Astrocyte of the spinal cord (primary cell): Measurements from ENCODE around the gene TPRA1.

Experiments
- DNase-seq: peaks from one replicate; pipeline ENCODE4 v3.0.0; 2011; ENCODE audit warnings: low read depth, low spot score
- H3K4me3 ChIP-seq: 2 replicates; pipeline ENCODE4 v1.5.1; 2011; ENCODE audit warnings: low read depth, mild to moderate bottlenecking, low read length, moderate library complexity
- CTCF ChIP-seq: IDR thresholded peaks from 2 replicates; pipeline ENCODE4 v1.5.1; 2012; ENCODE audit warnings: low read depth, mild to moderate bottlenecking, low read length, inconsistent platforms
- in situ Hi-C: cut with HindIII; loops from 2 replicates; pipeline ENCODE4 v1.10.0; 2017; ENCODE audit warnings: low sequenced_read_pairs

The TPRA1 gene

GRCh38 chr3:127573912-127574311, 16.6 kb downstream of the TPRA1 start:
- DNase-seq: no peak
- in situ Hi-C loops: no loop called here
- TF ChIP-seq CTCF: no peak

GRCh38 chr3:127573401-127573800, 17.1 kb downstream of the TPRA1 start:
- no peak overlapping the region for H3K4me3 ChIP-seq
- no peak for TF ChIP-seq CTCF
- DNase-seq: no peak
- in situ Hi-C loops: no loop called here

More at GRCh38 chr3:127573912-127574311, 16.6 kb downstream of the TPRA1 start:
- no peak overlapping the region for H3K4me3 ChIP-seq

GRCh38 chr3:127572735-127573134, 17.8 kb downstream of the TPRA1 start:
- no peak overlapping the region for H3K4me3 ChIP-seq
- in situ Hi-C loops: no loop called here
- no peak for TF ChIP-seq CTCF
- no peak for DNase-seq

- in situ Hi-C loops: no loop called here
- H3K4me3 ChIP-seq: no peak overlapping the region
- TF ChIP-seq CTCF: no peak
- DNase-seq: no peak
Observed at GRCh38 chr3:127572186-127572585, 18.3 kb downstream of the TPRA1 start.

- in situ Hi-C loops: no loop called here
- no peak for TF ChIP-seq CTCF
- no peak for DNase-seq
- H3K4me3 ChIP-seq: no peak overlapping the region
Observed at GRCh38 chr3:127570520-127570919, 20.0 kb downstream of the TPRA1 start.

GRCh38 chr3:127569160-127569559, 21.4 kb downstream of the TPRA1 start:
- no peak for DNase-seq
- H3K4me3 ChIP-seq: no peak overlapping the region
- TF ChIP-seq CTCF: no peak
- in situ Hi-C loops: no loop called here

- no peak for TF ChIP-seq CTCF
- in situ Hi-C loops: no loop called here
- no peak overlapping the region for H3K4me3 ChIP-seq
- DNase-seq: no peak
Observed at GRCh38 chr3:127568586-127568985, 21.9 kb downstream of the TPRA1 start.
